A549 (cell line): ENCODE data around the gene PCNT.

Source experiments
- POLR2A ChIP-seq: IDR thresholded peaks from 2 replicates; pipeline ENCODE4 v1.6.1; 2012; ENCODE audit warnings: mild to moderate bottlenecking, low read length
- RFX5 ChIP-seq: fragments of 450-650 bp; IDR thresholded peaks from 2 replicates; pipeline ENCODE4 v1.7.1; 2014; ENCODE audit warnings: antibody characterized with exemption, mild to moderate bottlenecking, moderate library complexity
- RNF2 ChIP-seq: fragments of 200-600 bp; sonication (generic); IDR thresholded peaks from 2 replicates; pipeline ENCODE4 v1.6.1; 2016; ENCODE audit warnings: low read depth, mild to moderate bottlenecking, antibody characterized with exemption, moderate library complexity, borderline replicate concordance
- ZNF302 ChIP-seq: fragments of 250-450 bp; sonication (Bioruptor Pico); IDR thresholded peaks from 2 replicates; pipeline ENCODE4 v1.9.0; 2021; ENCODE audit warnings: inconsistent platforms, mild to moderate bottlenecking, moderate library complexity
- TF ChIP-seq, protein P1 (sequence below): fragments of 250-450 bp; sonication (Bioruptor Pico); IDR thresholded peaks from 2 replicates; pipeline ENCODE4 v1.5.0; 2021; ENCODE audit warnings: mild to moderate bottlenecking, moderate library complexity, borderline replicate concordance
- TF ChIP-seq, protein P2 (sequence below): fragments of >200 bp; sonication (Bioruptor Twin); formaldehyde crosslinking; IDR thresholded peaks from 3 replicates; pipeline ENCODE4 v1.5.1; 2016

DNA sequence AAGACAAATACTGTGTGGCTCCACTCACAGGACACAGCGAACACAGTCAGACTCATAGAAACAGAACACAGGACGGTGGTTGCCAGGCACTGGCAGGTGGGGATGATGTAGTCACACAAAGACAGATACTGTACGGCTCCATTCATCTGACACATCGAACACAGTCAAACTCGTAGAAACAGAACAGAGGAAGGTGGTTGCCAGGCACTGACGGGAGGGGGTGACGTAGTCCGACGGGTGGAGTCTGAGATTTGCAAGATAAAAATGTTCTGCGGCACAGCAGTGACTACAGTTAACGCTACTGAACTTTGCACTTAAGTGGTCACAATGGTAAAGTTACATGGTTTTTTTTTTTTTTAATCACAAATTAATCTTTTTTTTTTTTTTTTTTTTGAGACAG lies 19.0 kb upstream of the PCNT start:
- TF ChIP-seq, protein P1, sequence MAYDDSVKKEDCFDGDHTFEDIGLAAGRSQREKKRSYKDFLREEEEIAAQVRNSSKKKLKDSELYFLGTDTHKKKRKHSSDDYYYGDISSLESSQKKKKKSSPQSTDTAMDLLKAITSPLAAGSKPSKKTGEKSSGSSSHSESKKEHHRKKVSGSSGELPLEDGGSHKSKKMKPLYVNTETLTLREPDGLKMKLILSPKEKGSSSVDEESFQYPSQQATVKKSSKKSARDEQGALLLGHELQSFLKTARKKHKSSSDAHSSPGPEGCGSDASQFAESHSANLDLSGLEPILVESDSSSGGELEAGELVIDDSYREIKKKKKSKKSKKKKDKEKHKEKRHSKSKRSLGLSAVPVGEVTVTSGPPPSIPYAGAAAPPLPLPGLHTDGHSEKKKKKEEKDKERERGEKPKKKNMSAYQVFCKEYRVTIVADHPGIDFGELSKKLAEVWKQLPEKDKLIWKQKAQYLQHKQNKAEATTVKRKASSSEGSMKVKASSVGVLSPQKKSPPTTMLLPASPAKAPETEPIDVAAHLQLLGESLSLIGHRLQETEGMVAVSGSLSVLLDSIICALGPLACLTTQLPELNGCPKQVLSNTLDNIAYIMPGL, result no peak
- TF ChIP-seq, protein P2, sequence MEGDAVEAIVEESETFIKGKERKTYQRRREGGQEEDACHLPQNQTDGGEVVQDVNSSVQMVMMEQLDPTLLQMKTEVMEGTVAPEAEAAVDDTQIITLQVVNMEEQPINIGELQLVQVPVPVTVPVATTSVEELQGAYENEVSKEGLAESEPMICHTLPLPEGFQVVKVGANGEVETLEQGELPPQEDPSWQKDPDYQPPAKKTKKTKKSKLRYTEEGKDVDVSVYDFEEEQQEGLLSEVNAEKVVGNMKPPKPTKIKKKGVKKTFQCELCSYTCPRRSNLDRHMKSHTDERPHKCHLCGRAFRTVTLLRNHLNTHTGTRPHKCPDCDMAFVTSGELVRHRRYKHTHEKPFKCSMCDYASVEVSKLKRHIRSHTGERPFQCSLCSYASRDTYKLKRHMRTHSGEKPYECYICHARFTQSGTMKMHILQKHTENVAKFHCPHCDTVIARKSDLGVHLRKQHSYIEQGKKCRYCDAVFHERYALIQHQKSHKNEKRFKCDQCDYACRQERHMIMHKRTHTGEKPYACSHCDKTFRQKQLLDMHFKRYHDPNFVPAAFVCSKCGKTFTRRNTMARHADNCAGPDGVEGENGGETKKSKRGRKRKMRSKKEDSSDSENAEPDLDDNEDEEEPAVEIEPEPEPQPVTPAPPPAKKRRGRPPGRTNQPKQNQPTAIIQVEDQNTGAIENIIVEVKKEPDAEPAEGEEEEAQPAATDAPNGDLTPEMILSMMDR, result no peak
- no peak for TF ChIP-seq RFX5
- no peak for TF ChIP-seq ZNF302 (CRISPR knock-in tag)
- TF ChIP-seq POLR2A, result no peak
- no peak for TF ChIP-seq RNF2
